HG02759 (cell line): ENCODE results near the gene PIGQ.

Experiments
- ATAC-seq: cut with Tn5 transposase; IDR thresholded peaks from one replicate; pipeline ENCODE4 v1.9.1; 2021; ENCODE audit warnings: mild to moderate bottlenecking, moderate library complexity; ENCODE audit not compliant: unreplicated experiment

PIGQ gene

DNA sequence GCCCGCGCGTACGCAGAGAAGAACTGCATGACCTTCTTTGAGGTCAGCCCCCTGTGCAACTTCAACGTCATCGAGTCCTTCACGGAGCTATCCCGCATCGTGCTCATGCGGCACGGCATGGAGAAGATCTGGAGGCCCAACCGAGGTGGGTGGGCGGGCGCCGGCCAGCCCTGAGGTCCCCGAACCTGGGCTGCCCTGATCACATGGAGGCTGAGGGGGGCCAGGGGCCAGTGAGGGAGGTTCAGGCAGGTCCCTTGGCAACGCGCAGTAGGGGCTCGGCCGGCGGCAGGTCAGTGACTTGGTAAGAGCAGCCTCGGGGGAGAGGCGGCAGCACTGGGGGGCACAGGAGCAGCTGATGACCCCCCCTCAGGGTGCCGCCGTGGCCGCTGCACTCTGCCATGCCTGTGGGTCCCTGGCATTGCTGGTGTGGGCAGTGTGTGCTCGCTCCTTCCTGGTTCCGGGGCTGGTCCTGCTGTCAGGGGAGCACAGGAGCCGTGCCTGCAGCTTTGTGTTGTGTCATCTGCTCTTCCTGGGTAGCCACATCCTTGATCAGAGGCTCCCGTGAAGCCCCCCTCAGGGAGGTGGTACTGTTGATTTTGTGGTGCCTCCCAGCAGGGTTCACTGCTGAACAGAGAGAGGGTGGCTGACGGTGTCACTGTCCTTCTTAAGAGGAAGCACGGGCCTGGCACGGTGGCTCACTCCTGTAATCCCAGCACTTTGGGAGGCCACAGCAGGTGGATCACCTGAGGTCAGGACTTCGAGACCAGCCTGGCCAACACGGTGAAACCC, 56.4 kb downstream of the PIGQ start:
- no peak for ATAC-seq

- no peak for ATAC-seq
Observed at GRCh38 chr16:626787-627453, 57.2 kb downstream of the PIGQ start.

GRCh38 chr16:627454-628239, 57.9 kb downstream of the PIGQ start:
- no peak for ATAC-seq

- no peak for ATAC-seq
Observed at GRCh38 chr16:628321-629061, 58.7 kb downstream of the PIGQ start.

GRCh38 chr16:629185-629832, 59.5 kb downstream of the PIGQ start:
- no peak for ATAC-seq

GRCh38 chr16:629833-630248, 60.1 kb downstream of the PIGQ start:
- ATAC-seq: no peak

DNA sequence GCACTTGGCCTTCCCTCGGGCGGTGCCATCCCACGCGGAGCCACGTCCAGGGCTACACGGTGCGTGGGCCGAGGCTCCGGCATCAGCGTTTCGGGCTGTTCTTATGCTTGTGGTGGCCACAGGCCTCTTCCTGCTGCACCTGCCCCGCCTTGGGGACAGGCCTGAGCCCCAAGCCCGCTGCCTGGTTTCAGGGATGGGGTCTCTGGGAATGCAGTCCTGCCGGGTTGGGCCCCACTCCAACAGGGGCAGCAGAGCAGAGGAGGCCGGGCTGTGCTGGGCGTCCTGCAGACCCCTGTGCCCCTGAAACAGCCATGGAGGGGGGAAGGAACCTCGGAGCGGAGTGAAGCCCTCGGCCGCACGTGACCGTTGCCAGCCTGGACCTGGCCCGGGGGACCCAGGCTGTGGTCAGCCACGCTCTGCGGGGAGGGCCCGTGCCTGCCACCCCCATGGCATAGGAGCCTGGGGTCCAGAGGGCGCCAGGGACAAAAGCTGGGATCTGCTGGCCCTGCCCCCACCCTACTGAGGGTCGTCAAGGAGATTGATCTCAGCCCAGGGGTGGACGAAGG, 60.6 kb downstream of the PIGQ start:
- no peak for ATAC-seq

GRCh38 chr16:630815-631405, 61.1 kb downstream of the PIGQ start, which contains the start of gene WFIKKN1:
Gene WFIKKN1 (plus strand): TSS chr16:630985. CDS start chr16:631254, 269 bp downstream.
- ATAC-seq: no peak

DNA sequence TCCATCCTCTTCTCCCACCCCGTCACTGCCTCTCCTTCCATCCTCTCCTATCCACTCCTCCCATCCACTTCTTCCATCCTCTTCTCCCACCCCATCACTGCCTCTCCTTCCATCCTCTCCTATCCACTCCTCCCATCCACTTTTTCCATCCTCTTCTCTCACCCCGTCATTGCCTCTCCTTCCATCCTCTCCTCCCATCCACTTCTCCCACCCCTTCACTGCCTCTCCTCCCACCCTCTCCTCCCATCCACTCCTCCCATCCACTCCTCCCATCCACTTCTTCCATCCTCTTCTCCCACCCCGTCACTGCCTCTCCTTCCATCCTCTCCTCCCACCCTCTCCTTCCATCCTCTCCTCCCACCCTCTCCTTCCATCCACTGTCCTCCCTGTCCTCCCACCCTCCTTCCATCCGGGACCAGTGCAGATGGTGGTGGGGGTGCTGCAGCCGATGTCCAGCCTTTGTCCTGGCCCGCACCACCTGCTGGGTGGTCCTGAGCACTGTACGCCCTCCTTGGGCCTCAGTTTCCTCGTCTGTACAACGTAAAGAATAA, 62.1 kb downstream of the PIGQ start:
- ATAC-seq: no peak

- ATAC-seq: no peak
Observed at GRCh38 chr16:632486-633335, 62.9 kb downstream of the PIGQ start.

- ATAC-seq: no peak
Observed at GRCh38 chr16:633336-634050, 63.7 kb downstream of the PIGQ start.
